ENCODE data around the gene SHC3.

The SHC3 gene

DNA sequence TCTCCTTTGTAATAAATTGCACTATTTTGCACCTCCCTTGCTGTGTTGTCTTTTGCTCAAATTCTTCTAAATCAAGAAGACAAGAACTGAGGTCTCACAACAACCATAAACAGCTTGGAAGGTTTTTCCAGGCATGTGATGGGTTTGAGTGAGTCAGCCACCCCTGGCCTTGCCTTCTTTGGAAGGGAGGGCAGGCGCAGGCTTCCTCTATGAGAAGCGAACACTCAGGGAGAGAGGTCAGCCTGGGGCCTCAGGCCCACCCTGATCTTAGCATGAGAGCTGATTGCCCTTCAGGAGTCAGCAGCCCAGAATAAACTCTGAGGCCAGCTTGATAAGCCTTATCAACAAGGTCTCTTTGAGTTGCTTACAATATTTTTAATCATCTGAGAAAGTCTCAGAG, 155.7 kb downstream of the SHC3 start:
- no peaks in the 10 kb centered on the region for H3K36me3 ChIP-seq (ENCODE audit: control insufficient read depth in 1 of 2, insufficient read depth in 2 of 2, low read length in 2 of 2)
- H3K27me3 ChIP-seq (ENCODE audit: control insufficient read depth in 1 of 2, insufficient read depth in 2 of 2, low read length in 2 of 2) = no peaks in the 10 kb centered on the region
- H3K4me3 ChIP-seq (ENCODE audit: low read depth in 1 of 2, low read length in 2 of 2) = no peak overlapping the region
- no peaks in the 10 kb centered on the region for H3K9me3 ChIP-seq (ENCODE audit: control insufficient read depth in 1 of 2, low read length in 2 of 2)
- H3K9ac ChIP-seq (ENCODE audit: low read depth in 1 of 2, low read length in 2 of 2) = no peak overlapping the region
- peak overlapping the region; percentile 30 for H3K27ac ChIP-seq (ENCODE audit: low read depth, low read length)
- peaks cover 0 to 6% of the 10 kb centered on the region in 2 donors for H3K4me1 ChIP-seq (ENCODE audit: control insufficient read depth in 1 of 2, insufficient read depth in 2 of 2, low read length in 2 of 2)

DNA sequence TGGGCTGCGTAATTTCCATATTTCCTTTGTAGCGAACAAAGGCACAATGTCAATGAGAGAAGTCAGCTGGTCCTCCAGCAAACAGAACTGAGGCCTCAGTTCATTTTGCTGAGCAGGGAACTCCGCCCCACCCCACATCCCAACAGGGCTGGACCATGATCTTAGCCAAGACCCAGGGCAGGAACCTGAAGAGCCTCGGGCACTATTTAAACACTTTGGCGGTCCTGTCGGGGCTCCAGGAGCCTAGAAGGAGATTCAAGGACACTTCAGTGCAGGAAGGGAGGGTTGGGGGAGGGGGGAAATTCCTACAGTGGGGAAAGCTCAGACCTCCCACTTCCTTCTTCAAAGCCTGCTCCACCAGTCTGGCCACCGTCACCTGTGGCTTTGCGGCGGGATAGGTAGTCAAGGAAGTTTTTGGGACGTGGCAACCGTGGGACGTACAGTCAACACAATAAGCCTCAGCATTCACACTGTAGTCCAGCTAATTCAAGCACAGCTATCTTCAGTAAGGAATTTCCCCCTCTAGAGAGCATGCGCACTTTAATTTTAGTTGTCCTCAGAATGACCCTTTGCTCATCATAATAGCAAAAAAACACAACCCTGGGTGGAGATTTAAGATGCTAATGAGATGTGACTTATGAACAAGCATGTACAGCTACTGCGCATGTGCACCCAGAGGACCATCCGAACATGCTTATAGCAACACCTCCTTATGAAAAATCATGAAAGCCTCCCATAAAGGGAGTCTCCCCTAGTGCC, 156.4 kb downstream of the SHC3 start:
- H3K9ac ChIP-seq (ENCODE audit: low read depth in 1 of 2, low read length in 2 of 2) = no peak overlapping the region
- no peak overlapping the region for H3K4me3 ChIP-seq (ENCODE audit: low read depth in 1 of 2, low read length in 2 of 2)
- peak overlapping the region; percentile 58 for H3K27ac ChIP-seq (ENCODE audit: low read depth, low read length)
- H3K4me1 ChIP-seq (ENCODE audit: control insufficient read depth in 1 of 2, insufficient read depth in 2 of 2, low read length in 2 of 2) = peaks cover 0 to 6% of the 10 kb centered on the region in 2 donors
- H3K9me3 ChIP-seq (ENCODE audit: control insufficient read depth in 1 of 2, low read length in 2 of 2) = no peaks in the 10 kb centered on the region
- no peaks in the 10 kb centered on the region for H3K27me3 ChIP-seq (ENCODE audit: control insufficient read depth in 1 of 2, insufficient read depth in 2 of 2, low read length in 2 of 2)
- no peaks in the 10 kb centered on the region for H3K36me3 ChIP-seq (ENCODE audit: control insufficient read depth in 1 of 2, insufficient read depth in 2 of 2, low read length in 2 of 2)

DNA sequence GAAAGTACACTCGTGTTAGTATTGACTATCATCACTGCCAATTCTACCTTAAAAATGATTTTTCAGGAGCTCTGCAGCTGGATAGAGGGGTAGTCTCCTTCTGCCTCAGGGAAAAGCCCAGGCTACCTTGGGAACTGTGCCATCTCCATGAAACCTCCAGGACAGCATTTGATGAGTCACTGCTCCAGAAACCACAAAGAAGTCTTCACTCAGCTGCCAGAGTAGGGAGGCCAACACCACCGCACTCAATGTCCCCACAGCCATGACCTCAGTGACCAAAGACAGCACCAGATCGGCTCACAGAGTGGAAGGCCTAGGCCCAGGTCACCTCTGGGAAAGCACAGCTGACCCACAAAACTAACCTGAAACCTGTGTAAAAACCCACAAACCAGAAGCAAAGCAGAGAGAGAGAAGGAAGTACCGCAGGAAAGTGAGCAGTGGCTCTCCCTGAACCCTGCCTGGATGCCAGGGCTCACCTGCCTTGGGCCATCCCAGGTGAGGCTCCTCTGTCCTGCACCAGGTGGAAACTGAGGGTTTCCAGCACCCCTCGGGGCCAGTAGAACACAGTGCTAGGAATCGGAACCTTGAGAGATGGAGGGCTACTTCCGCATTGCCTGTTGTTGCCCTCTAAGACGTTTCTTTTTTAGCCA, 157.3 kb downstream of the SHC3 start:
- Histone ChIP-seq H3K27me3 (ENCODE audit: control insufficient read depth in 1 of 2, insufficient read depth in 2 of 2, low read length in 2 of 2) (no peaks in the 10 kb centered on the region), H3K9me3 (ENCODE audit: control insufficient read depth in 1 of 2, low read length in 2 of 2) (no peaks in the 10 kb centered on the region), H3K36me3 (ENCODE audit: control insufficient read depth in 1 of 2, insufficient read depth in 2 of 2, low read length in 2 of 2) (no peaks in the 10 kb centered on the region), H3K9ac (ENCODE audit: low read depth in 1 of 2, low read length in 2 of 2) (no peak overlapping the region), H3K4me1 (ENCODE audit: control insufficient read depth in 1 of 2, insufficient read depth in 2 of 2, low read length in 2 of 2) (peaks cover 0 to 6% of the 10 kb centered on the region in 2 donors), H3K4me3 (ENCODE audit: low read depth in 1 of 2, low read length in 2 of 2) (no peak overlapping the region), H3K27ac (ENCODE audit: low read depth, low read length) (peak overlapping the region; percentile 58)

DNA sequence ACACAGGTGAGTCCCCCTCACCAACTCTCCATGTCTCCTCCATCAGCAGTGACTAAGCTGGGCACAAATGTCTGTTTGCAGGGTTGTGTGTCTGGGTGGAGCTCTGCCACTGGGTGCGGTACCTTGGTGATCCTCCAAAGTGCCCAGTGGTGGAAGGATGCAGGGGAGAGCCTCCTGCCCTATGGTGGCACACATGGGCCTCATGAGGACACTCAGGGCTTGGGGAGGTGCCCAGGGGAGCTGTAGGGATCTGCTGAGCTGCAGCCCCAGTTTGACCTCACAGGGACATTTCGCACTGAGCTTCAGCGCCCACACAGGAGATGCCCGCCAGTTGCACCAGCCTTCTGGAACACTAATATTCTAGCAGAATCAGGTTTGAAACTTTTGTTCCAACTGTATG, 157.9 kb downstream of the SHC3 start:
- Histone ChIP-seq H3K27me3 (ENCODE audit: control insufficient read depth in 1 of 2, insufficient read depth in 2 of 2, low read length in 2 of 2) (no peaks in the 10 kb centered on the region), H3K27ac (ENCODE audit: low read depth, low read length) (no peak overlapping the region), H3K4me1 (ENCODE audit: control insufficient read depth in 1 of 2, insufficient read depth in 2 of 2, low read length in 2 of 2) (peaks cover 0 to 6% of the 10 kb centered on the region in 2 donors)

DNA sequence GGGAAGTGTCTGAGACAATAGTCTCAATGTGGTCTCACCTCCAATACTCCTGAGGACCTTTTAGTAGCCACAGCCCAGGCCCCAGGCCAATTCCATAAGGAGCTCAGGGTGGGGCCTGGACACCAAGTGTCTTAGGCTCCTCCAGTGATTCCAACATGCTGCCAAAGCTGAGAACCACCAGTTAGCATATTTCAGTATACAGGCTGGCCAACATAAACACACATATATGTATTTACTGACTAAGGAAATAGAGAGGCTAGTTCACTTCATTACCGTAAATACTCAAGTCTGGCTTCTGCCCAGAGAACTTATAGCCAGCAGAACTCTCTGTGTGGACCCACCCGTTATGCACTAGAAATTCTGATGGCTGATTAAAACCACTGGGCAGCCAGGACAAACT, 163.3 kb downstream of the SHC3 start:
- H3K36me3 ChIP-seq (ENCODE audit: control insufficient read depth in 1 of 2, insufficient read depth in 2 of 2, low read length in 2 of 2) = no peaks in the 10 kb centered on the region
- H3K4me1 ChIP-seq (ENCODE audit: control insufficient read depth in 1 of 2, insufficient read depth in 2 of 2, low read length in 2 of 2) = no peaks in the 10 kb centered on the region
- H3K27me3 ChIP-seq (ENCODE audit: control insufficient read depth in 1 of 2, insufficient read depth in 2 of 2, low read length in 2 of 2) = no peaks in the 10 kb centered on the region
- no peak overlapping the region for H3K4me3 ChIP-seq (ENCODE audit: low read depth in 1 of 2, low read length in 2 of 2)
- H3K9ac ChIP-seq (ENCODE audit: low read depth in 1 of 2, low read length in 2 of 2) = no peak overlapping the region
- H3K27ac ChIP-seq (ENCODE audit: low read depth, low read length) = no peak overlapping the region
- H3K9me3 ChIP-seq (ENCODE audit: control insufficient read depth in 1 of 2, low read length in 2 of 2) = no peaks in the 10 kb centered on the region

More for the DNA sequence above, 157.9 kb downstream of the SHC3 start:
- Histone ChIP-seq H3K9ac (ENCODE audit: low read depth in 1 of 2, low read length in 2 of 2) (no peak overlapping the region), H3K36me3 (ENCODE audit: control insufficient read depth in 1 of 2, insufficient read depth in 2 of 2, low read length in 2 of 2) (no peaks in the 10 kb centered on the region), H3K9me3 (ENCODE audit: control insufficient read depth in 1 of 2, low read length in 2 of 2) (no peaks in the 10 kb centered on the region), H3K4me3 (ENCODE audit: low read depth in 1 of 2, low read length in 2 of 2) (no peak overlapping the region)

DNA sequence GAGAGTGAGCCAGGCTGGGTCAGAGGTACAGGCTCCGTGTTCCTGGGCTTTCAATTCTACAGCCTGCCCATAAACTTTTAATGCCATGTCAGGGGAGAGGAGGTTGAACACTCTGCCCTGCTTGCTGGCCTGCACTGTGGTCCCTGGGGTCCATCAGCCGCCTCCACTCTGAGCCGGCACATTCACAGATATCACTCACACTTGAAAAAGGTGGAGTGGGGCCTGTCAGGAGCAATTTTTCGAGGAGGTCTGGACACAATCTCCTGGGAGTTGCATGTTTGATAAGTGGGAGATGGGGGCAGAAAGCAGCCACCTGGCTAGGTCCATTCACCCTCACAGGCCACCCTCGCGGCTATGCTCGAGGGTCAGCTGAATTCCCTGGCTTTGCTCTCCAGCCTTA, 164.5 kb downstream of the SHC3 start:
- Histone ChIP-seq H3K9me3 (ENCODE audit: control insufficient read depth in 1 of 2, low read length in 2 of 2) (no peaks in the 10 kb centered on the region), H3K27me3 (ENCODE audit: control insufficient read depth in 1 of 2, insufficient read depth in 2 of 2, low read length in 2 of 2) (no peaks in the 10 kb centered on the region), H3K9ac (ENCODE audit: low read depth in 1 of 2, low read length in 2 of 2) (no peak overlapping the region), H3K36me3 (ENCODE audit: control insufficient read depth in 1 of 2, insufficient read depth in 2 of 2, low read length in 2 of 2) (no peaks in the 10 kb centered on the region), H3K27ac (ENCODE audit: low read depth, low read length) (no peak overlapping the region), H3K4me1 (ENCODE audit: control insufficient read depth in 1 of 2, insufficient read depth in 2 of 2, low read length in 2 of 2) (no peaks in the 10 kb centered on the region), H3K4me3 (ENCODE audit: low read depth in 1 of 2, low read length in 2 of 2) (no peak overlapping the region)

DNA sequence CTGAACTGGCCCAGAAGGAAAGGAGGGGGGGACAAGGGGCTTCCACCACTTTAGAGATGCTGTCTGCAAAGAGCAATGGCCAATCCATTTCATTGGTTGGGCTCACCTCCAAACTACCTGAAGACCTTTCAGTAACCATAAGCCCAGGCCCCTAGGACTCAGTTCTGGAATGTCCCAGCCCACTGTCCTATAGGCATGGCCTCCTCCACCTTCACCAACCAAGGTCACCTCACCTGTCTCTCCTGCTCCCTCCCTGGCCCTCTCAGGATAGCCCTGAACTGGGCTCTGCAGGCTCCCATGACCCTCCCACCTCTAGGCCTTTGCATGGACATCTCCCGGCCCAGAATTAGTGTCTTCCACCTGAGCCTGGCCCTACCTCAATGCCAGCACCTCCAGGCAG, 165.0 kb downstream of the SHC3 start:
- no peak overlapping the region for H3K4me3 ChIP-seq (ENCODE audit: low read depth in 1 of 2, low read length in 2 of 2)

DNA sequence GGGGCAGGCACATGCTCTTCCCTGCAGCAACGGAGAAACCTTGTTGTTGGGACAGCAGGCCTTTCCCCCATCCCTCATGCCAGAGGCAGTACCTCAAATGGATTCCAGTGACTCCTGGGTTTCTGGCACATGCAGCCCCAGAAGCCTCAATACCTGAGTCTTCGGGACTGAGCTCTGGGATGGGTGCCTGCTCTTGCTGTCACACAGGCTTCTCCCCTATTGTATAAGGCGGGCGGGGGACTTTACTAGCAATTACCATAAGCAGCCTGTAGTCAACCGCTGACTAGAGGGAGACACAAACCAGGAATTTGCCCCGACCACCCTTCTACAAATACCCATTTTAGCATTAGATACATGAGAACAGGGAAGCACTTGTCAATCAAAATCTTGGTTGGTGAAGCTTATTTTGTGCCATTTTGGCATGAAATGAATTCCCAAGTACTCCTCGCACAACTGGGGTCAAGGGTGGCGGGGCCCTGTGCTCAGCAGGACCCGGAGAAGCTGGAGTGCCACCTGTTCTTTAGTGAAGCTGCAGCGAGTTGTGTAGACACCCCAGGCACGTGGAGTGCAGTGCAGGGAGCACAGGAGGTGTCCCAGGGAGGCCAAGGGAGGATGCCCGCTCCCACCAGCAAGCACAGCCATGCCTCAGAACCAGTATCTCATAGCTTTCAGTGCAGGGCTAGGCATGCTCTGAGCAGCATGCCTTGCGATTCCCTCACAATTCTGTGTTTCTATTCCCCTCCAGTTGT, 166.2 kb downstream of the SHC3 start:
- Histone ChIP-seq H3K4me3 (ENCODE audit: low read depth in 1 of 2, low read length in 2 of 2) (no peak overlapping the region), H3K27me3 (ENCODE audit: control insufficient read depth in 1 of 2, insufficient read depth in 2 of 2, low read length in 2 of 2) (no peaks in the 10 kb centered on the region), H3K9ac (ENCODE audit: low read depth in 1 of 2, low read length in 2 of 2) (no peak overlapping the region), H3K36me3 (ENCODE audit: control insufficient read depth in 1 of 2, insufficient read depth in 2 of 2, low read length in 2 of 2) (no peaks in the 10 kb centered on the region), H3K27ac (ENCODE audit: low read depth, low read length) (no peak overlapping the region), H3K9me3 (ENCODE audit: control insufficient read depth in 1 of 2, low read length in 2 of 2) (no peaks in the 10 kb centered on the region), H3K4me1 (ENCODE audit: control insufficient read depth in 1 of 2, insufficient read depth in 2 of 2, low read length in 2 of 2) (no peaks in the 10 kb centered on the region)

More for the DNA sequence above, 165.0 kb downstream of the SHC3 start:
- Histone ChIP-seq H3K27ac (ENCODE audit: low read depth, low read length) (no peak overlapping the region), H3K4me1 (ENCODE audit: control insufficient read depth in 1 of 2, insufficient read depth in 2 of 2, low read length in 2 of 2) (no peaks in the 10 kb centered on the region), H3K9me3 (ENCODE audit: control insufficient read depth in 1 of 2, low read length in 2 of 2) (no peaks in the 10 kb centered on the region), H3K9ac (ENCODE audit: low read depth in 1 of 2, low read length in 2 of 2) (no peak overlapping the region), H3K27me3 (ENCODE audit: control insufficient read depth in 1 of 2, insufficient read depth in 2 of 2, low read length in 2 of 2) (no peaks in the 10 kb centered on the region), H3K36me3 (ENCODE audit: control insufficient read depth in 1 of 2, insufficient read depth in 2 of 2, low read length in 2 of 2) (no peaks in the 10 kb centered on the region)

DNA sequence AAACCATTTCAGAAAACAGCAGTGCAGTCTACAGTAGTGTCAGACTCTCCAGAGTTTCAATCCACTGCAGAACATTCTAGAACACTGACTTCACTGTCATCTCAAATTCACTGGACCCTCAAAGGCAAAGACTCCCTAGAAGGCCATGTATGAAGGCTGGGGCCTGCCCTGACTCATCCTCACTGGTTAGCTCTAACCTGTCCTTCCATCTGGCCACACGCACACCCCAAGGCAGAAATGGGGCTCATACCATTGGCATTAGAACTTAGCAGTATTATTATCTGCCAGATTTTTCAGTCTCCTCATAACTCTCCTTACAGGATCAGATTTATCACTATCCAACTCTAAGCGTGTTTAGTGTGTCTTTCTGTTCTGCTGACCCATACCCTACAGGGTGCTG, 166.9 kb downstream of the SHC3 start:
- Histone ChIP-seq H3K4me1 (ENCODE audit: control insufficient read depth in 1 of 2, insufficient read depth in 2 of 2, low read length in 2 of 2) (no peaks in the 10 kb centered on the region), H3K36me3 (ENCODE audit: control insufficient read depth in 1 of 2, insufficient read depth in 2 of 2, low read length in 2 of 2) (no peaks in the 10 kb centered on the region), H3K9me3 (ENCODE audit: control insufficient read depth in 1 of 2, low read length in 2 of 2) (no peaks in the 10 kb centered on the region), H3K27ac (ENCODE audit: low read depth, low read length) (no peak overlapping the region), H3K9ac (ENCODE audit: low read depth in 1 of 2, low read length in 2 of 2) (no peak overlapping the region), H3K27me3 (ENCODE audit: control insufficient read depth in 1 of 2, insufficient read depth in 2 of 2, low read length in 2 of 2) (no peaks in the 10 kb centered on the region), H3K4me3 (ENCODE audit: low read depth in 1 of 2, low read length in 2 of 2) (no peak overlapping the region)

DNA sequence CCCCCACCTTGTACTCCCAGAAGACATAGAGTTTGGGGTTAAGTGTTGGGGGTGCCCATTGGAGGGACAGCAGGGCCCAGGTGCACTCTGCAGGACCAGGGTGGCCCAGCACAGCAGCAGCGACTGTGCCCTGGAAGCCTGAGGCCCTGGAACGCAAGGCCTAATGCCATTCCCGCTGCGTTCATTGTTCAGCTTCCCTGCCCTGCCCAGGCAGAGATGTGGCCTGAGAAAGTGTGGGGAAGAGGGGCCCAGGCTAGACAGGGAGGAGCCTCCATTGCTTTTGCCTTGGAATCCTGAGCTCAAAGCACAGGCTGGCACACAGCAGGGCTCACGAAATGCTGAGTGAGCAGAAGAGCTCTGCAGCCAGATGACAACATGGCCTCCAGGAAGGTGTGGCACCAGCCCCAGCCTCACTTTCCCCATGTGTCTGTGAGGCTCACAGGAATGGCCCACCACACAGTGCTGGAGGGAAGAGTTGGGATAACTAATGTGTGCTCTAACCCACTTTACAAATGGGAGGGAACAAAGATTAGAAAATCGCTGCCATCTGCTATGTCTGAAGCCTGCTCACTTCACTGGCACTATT, 168.0 kb downstream of the SHC3 start:
- Histone ChIP-seq H3K36me3 (ENCODE audit: control insufficient read depth in 1 of 2, insufficient read depth in 2 of 2, low read length in 2 of 2) (no peaks in the 10 kb centered on the region), H3K27ac (ENCODE audit: low read depth, low read length) (no peak overlapping the region), H3K27me3 (ENCODE audit: control insufficient read depth in 1 of 2, insufficient read depth in 2 of 2, low read length in 2 of 2) (no peaks in the 10 kb centered on the region), H3K4me1 (ENCODE audit: control insufficient read depth in 1 of 2, insufficient read depth in 2 of 2, low read length in 2 of 2) (no peaks in the 10 kb centered on the region), H3K9ac (ENCODE audit: low read depth in 1 of 2, low read length in 2 of 2) (no peak overlapping the region), H3K4me3 (ENCODE audit: low read depth in 1 of 2, low read length in 2 of 2) (no peak overlapping the region), H3K9me3 (ENCODE audit: control insufficient read depth in 1 of 2, low read length in 2 of 2) (no peaks in the 10 kb centered on the region)

All from duodenal mucosa (tissue), 2 donors.